NCI-H2029 (cell line): Measurements from ENCODE around the gene PDCD7.
"Not testable (repeated sequence)": the region's sequence is repeated elsewhere in the genome, so short reads cannot be mapped to it uniquely, and the experiment has no call there.

Experiments used
- DNase-seq: peaks from one replicate; lab custom pipeline; 2025; lab: John Stamatoyannopoulos, UW

Gene PDCD7

GRCh38 chr15:65130941-65131340, 2.7 kb downstream of the PDCD7 start:
- no peak for DNase-seq

DNA sequence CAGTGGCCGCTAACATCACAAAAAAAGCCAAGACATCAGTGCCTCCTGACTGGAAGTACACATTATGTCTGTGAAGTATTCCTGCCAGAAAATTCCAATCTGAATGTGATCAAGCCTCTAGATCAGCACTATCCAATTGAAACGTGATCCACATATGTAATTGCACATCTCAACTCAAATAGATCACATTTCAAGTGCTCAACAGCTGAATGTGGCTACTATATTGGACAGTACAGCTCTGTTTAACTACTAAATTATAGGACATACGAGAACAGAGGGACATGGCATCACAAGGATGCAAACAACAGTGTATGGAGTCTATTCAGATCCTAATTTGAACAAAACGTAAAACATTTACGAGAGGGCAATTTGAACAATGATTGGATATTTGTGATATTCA, 18.1 kb downstream of the PDCD7 start:
- DNase-seq = peak; percentile 61

- DNase-seq = no peak
Measured at GRCh38 chr15:65115086-65115485, 18.5 kb downstream of the PDCD7 start, which contains the start of gene UBAP1L. Gene UBAP1L, minus strand, starts transcription at chr15:65115200. Its CDS starts 8,985 bp downstream, at chr15:65106215.

GRCh38 chr15:65110676-65111292, 22.8 kb downstream of the PDCD7 start:
- DNase-seq = no peak

GRCh38 chr15:65106011-65106590, 27.5 kb downstream of the PDCD7 start:
- DNase-seq = no peak

DNA sequence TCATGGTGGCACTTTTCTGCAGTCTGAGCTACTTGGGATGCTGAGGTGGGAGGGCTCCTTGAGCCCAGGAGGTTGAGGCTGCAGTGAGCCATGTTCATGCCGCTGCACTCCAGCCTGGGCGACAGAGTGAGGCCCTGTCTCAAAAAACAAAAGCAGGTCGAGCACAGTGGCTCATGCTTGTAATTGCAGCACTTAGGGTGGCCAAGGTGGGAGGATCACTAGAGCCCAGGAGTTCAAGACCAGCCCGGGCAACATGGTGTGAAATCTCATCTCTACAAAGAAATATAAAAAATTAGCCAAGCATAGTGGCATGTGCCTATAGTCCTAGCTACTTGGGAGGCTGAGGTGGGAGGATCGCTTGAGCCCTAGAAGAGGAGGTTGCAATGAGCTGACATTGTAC, 28.6 kb downstream of the PDCD7 start:
- no peak for DNase-seq

DNA sequence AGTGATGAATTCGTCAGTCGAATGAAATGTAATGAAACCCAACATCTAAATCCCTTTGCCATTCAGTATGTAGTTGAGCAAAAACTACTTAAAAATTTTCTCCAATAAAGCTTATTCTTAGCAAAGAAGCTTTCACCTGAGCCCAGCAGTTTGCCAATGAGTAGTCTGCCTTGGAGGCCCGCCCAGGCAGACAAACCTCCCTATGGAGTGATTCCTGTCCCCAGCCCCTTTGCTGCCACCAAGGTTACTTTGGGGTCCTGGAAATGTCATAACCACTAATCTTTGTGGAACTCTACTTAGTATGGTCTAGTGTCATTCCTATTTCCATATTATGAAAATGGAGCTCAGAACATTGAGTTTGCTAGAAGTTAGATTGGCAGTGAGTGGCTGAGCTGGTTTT, 30.7 kb downstream of the PDCD7 start:
- no peak for DNase-seq

GRCh38 chr15:65101891-65102708, 31.5 kb downstream of the PDCD7 start:
- DNase-seq = no peak

- DNase-seq = no peak
Measured at GRCh38 chr15:65101411-65101890, 32.2 kb downstream of the PDCD7 start.

- no peak for DNase-seq
Measured at GRCh38 chr15:65100442-65100841, 33.2 kb downstream of the PDCD7 start.

- not testable (repeated sequence) for DNase-seq
Measured at GRCh38 chr15:65099801-65100200, 33.8 kb downstream of the PDCD7 start.

DNA sequence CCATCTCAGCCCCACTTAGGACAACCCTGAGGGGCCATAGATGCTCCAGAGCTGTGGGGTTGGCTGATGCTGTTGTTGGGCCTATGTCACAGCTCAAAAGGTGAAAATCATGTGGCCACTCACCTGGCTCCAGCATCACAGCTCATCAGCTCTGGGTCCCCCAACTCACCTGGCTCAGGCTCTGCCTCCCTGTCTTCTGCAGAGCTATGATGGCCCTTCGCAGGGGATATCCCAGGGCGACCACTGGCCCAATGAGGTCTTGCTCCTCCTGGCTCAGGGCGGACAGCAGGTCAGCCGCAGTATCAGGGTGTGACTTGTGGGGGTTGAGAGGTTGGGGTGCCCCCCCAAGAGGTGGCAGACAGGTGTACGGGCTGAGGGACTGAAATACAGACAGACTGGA, 34.3 kb downstream of the PDCD7 start:
- no peak for DNase-seq

GRCh38 chr15:65097651-65098263, 35.9 kb downstream of the PDCD7 start:
- no peak for DNase-seq

DNA sequence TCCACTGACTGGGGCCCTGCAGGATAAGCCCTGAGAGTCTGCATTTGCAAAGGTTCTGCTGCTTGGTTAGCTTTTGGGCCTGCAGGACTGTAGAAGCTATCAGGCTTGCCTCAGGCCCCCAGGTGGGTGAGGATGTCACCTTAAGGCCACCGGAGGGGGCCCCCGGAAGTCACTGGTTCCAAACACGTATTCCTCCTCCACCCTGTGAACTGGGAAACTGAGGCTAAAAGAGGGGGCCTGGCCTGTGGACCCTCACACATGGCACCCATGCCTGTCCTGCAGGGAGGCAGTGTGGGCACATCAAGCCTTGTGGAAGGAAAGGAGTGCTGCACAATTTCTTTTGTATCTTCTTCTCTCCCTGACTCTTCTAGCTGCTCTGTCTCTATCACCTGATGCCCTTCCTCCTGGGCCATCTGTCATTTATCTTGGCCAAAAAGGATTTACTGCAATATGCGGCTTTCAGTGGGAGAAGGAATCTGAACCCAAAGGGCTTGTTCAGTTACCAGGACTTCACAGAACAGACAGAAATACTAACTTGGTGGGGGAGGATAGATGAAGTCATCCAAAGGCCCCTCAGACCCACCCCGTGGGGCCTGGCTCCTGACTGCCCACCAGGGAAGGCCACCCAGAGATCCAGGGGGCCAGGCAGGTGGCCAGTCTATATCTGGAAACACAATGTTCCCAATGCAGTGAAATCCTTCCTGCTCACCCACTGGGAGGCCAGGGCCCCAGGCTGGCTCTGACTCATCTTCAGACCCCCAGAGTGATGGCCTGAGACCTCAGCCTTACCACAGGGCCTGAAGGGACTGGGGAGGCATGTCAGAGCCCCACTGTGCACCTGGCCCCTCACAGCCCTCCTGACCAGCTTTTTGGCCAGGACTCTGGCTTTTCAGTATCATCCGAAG, 36.9 kb downstream of the PDCD7 start:
- DNase-seq = no peak

DNA sequence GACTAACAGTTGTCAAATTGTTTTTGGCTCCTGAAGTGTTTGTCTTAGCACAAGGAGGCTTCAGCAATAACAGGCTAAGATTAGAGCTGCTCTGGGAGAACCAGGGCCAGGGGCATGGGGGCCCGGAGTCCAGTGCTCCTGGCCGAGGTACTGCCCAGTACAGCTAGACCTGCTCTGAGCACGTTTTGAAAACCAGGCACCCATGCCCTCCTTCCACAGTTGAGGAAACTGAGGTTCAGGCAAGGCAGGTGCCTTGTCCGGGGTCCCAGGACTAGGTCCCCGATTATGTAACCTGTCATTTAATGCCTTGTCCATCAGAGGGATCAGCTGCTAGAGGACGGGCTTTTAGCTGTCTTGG, 37.9 kb downstream of the PDCD7 start:
- DNase-seq = no peak

GRCh38 chr15:65095011-65095746, 38.4 kb downstream of the PDCD7 start:
- DNase-seq = no peak

- DNase-seq = no peak
Measured at GRCh38 chr15:65094294-65094995, 39.2 kb downstream of the PDCD7 start.

- DNase-seq = not testable (repeated sequence)
Measured at GRCh38 chr15:65093793-65094170, 39.8 kb downstream of the PDCD7 start.

- no peak for DNase-seq
Measured at GRCh38 chr15:65092911-65093792, 40.5 kb downstream of the PDCD7 start.
